ENCODE results near the gene EIF1AD.
"Not testable (repeated sequence)": the region's sequence is repeated elsewhere in the genome, so short reads cannot be mapped to it uniquely, and the experiment has no call there.

EIF1AD gene

DNA sequence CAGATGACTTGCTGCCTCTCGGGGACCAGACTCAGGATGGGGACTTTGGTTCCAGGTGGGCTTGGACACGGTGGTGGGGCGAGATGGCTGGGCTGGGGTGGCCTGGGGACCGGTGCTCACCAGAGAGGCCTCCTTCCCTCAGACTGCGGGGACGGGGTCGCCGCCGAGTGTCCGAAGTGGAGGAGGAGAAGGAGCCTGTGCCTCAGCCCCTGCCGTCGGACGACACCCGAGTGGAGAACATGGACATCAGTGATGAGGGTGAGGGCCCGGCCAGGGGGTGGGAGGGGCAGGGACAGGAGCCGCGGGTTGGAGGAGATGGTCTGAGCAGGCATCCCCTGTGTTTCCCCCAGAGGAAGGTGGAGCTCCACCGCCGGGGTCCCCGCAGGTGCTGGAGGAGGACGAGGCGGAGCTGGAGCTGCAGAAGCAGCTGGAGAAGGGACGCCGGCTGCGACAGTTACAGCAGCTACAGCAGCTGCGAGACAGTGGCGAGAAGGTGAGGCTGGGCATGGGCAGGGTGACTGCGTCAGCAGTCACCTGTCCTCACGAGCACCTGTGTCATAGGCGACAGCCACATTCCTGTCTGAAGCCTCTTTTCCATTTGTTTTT, 34.5 kb downstream of the EIF1AD start:
- DNase-seq: no peak

DNA sequence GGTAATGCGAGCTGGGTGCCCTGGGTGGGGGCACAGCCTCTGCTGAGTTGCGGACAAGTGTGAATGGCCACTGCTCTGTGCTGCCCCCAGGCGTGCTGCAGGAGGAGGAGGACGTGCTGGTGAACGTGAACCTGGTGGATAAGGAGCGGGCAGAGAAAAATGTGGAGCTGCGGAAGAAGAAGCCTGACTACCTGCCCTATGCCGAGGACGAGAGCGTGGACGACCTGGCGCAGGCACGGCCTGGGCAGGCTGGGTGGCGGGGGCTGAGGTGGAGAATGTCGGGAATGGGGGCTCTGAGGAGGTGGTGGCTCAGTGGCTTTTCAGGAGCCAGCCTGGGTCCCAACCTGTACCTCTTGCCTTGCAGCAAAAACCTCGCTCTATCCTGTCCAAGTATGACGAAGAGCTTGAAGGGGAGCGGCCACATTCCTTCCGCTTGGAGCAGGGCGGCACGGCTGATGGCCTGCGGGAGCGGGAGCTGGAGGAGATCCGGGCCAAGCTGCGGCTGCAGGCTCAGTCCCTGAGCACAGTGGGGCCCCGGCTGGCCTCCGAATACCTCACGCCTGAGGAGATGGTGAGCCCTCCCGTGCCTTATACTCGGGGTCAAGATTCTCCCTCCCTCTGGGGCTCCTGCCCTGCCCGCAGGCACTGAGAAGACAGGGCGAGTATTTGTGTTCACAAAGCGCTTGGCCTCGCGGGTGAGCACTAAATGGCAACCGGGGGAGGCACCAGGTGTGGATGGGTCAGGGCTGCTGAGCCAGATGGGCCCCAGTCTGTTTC, 35.8 kb downstream of the EIF1AD start:
- no peak for DNase-seq

DNA sequence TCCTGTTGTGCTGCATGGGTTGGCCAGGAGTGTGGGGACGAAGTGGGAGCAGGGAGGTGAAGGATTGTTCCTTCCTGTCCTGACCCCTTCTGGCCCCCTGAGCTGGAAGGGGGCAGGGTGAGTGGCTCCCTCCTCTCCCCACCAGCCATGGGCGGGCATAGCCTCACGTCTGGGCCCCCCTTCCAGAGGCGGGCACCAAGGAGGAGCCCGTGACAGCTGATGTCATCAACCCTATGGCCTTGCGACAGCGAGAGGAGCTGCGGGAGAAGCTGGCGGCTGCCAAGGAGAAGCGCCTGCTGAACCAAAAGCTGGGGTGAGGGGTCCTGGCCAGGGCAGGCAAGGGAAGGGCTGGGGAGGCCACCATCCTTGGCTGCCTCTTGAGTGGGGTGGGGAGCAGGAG, 37.1 kb downstream of the EIF1AD start:
- no peak for DNase-seq

DNA sequence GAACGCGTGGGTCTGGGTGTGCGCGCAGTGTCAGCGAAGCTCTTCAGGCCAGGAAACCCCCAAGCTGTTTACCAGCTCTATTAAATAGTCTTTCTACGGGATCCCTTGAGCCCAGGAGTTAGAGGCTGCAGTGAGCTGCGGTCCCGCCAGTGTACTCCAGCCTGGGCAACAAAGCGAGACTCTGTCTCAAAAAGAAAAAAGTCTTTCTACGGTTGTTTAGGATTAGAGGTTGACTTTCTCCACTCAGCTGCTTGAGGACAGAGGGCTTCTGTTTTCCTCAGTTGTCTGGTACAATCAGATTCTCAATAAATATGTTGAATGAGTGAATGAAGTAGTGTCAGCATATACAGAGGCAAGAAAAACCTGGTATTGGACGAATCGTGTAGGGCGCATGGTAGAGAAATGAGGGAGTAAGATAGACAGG, 39.8 kb downstream of the EIF1AD start:
- no peak for DNase-seq

DNA sequence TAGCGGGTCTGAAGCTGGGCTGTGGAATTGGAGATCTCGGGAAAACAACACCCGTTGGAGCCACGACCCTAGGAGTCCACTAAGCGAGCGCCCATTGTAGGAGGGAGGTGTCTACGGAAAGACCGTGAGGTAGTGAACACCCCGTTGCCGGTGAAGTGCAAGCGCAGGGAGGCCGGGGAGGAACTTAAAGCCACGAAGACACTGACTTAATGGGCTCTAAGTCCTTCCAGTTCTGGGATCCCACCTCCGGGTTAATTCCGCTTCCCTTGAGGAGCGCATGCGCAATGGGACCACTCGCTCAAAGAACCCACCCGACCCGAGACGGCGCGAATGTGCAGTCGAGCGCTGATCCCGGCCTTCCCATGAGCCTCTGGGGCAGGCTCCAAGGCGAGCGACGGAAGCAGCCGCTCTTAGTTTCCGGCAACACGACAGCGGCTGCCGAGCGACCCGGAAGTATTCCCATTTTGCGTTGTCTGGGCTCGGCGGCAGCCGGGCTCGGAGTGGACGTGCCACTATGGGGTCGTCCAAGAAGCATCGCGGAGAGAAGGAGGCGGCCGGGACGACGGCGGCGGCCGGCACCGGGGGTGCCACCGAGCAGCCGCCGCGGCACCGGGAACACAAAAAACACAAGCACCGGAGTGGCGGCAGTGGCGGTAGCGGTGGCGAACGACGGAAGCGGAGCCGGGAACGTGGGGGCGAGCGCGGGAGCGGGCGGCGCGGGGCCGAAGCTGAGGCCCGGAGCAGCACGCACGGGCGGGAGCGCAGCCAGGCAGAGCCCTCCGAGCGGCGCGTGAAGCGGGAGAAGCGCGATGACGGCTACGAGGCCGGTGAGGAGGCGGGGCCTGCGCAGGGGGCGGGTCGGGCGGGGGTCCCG, 40.5 kb downstream of the EIF1AD start, which contains the start of gene SART1:
Gene SART1 (plus strand): TSS at position 468 of the 874 bp plus-strand sequence. CDS start 47 bp downstream, at position 515.
- DNase-seq: peak; percentile 100

DNA sequence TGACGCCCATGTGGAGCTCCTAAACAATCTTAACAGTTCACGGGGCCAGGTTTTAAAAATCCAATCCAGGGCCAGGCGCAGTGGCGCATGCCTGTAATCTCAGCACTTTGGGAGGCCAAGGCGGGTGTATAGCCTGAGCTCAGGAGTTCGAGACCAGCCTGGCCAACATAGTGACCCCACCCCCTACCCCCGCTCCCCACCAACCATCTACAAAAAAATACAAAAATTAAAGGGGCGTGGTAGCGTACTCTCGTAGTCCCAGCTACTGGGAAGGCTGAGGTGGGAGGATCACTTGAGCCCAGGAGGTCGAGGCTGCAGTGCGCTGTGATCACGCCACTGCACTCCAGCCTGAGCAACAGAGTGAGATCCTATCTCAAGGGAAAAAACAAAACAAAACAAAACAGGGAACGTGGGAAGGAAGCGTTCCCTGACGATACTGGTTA, 41.1 kb downstream of the EIF1AD start:
- peak; percentile 19 for DNase-seq

DNA sequence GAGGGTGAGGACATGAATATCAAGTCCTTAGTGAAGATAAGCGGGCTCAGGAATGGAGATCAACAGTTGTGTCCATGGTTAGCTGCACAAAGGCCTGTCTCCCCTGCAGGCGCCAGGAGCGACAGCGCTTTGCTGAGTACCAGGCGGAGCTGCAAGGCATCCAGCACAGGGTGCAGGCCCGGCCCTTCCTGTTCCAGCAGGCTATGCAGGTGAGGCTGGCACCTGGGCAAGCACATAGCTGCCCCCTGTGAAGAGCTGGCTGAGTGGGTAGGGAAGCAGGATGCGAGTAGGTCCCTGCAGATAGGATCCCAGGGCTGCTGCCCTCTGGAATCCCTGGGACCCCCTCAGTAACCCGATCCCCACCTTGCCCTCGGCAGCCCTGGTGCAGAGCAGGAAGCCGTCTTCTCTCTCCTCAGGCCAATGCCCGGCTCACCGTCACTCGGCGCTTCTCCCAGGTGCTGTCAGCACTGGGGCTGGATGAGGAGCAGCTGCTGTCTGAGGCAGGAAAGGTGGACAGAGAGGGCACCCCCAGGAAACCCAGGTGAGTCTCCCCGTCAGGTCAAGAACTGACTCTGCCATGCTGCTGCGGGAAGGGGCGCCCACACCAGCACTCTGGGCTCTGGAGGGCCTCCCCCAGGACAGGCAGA, 43.1 kb downstream of the EIF1AD start:
- DNase-seq: no peak

DNA sequence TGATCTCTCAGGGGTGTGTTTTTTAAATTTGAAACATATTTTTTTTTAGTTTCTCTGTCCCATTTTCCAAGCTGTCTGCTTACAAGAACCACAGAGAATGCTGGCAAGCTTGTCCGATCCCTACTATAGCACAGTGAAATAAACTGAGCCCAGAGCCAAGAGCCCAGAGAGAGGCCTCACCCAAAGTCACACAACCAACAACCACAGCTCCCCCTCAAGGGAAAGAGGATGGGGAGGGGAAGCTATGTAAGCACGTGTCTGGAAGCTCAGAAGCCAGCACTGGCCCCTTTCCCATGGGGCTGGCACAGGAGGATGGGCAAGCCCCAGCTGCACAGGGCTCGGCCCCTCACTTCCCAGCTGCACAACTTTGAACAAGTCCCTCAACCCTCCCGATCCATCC, 43.7 kb downstream of the EIF1AD start:
- DNase-seq: no peak

DNA sequence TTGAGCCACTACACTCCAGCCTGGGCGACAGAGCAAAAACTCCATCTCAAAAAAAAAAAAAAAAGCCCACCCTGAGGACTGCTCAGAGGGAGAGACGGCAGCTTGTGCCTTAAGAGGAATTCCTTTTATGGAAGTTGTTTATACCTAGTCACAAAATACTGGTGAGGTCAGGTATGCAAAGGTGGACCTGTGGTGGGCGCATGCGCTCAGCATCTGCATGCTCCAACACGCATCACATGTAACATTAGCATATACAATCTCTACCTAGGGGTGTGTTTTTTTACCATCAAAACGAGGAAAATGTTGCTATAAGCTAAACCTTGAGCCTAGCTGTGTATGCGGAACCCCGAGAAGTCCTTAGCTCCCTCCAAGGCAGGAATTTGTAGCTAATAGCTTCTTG, 47.2 kb downstream of the EIF1AD start:
- no peak for DNase-seq

DNA sequence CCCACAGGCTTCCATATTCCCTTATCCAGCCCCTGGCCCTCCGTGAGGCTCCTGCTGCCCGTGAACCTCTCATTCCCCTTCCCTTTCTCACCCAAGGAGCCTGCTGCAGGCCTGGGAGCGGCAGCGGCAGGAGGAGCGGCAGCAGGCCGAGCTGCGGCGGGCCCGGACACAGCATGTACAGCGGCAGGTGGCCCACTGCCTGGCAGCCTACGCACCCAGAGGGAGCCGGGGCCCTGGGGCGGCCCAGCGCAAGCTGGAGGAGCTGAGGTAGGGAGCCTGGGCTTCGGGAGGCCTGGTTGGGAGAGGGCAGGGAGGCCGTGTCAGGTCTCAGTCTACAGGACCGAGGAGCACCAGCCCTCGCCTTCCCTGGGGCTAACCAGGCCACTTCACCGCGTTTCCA, 48.5 kb downstream of the EIF1AD start:
- no peak for DNase-seq

DNA sequence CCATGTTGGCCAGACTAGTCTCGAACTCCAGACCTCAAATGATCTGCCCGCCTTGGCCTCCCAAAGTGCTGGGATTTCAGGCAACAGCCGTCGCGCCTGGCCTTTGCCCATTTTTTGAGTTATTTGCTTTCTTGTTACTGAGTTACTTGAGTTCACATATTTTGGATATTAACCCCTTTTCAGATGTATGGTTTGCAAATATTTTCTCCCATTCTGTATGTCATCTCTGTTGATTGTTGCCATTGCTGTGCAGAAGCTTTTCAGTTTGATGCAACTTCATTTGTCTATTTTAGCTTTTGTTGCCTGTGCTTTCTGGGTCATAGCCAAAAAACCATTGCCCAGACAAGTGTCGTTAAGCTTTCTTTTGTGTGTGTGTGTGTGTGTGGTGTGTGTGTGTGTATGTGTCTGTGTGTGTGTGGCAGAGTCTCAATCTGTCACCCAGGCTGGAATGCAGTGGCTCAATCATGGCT, 49.9 kb downstream of the EIF1AD start:
- DNase-seq: no peak

DNA sequence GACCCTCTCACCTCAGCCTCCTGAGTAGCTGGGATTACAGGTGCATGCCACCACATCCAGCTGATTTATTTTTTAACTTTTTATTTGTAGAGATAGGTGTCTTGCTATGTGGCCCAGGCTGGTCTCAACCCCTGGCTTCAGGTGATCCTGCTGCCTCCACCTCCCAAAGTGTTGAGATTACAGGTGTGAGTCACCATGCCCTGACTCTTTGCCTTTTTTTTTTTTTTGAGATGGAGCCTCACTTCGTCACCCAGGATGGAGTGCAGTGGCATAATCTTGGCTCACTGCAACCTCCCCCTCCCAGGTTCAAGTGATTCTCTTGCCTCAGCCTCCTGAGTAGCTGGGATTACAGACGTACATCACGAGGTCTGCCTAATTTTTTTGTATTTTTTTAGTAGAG, 50.3 kb downstream of the EIF1AD start:
- not testable (repeated sequence) for DNase-seq

DNA sequence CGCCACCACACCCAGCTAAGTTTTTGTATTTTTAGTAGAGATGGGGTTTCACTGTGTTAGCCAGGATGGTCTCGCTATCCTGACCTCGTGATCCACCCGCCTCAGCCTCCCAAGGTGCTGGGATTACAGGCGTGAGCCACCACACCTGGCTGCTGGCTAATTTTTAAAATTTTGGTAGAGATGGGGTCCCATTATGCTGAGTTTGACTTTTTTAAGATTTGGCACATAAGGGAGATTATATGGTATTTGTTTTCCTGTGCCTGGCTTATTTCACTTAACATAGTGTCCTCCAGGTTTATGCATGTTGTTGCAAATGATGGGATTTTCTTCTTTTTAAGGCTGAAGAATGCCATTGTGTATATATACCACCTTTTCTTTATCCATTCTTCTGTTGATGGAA, 51.2 kb downstream of the EIF1AD start:
- DNase-seq: not testable (repeated sequence)

DNA sequence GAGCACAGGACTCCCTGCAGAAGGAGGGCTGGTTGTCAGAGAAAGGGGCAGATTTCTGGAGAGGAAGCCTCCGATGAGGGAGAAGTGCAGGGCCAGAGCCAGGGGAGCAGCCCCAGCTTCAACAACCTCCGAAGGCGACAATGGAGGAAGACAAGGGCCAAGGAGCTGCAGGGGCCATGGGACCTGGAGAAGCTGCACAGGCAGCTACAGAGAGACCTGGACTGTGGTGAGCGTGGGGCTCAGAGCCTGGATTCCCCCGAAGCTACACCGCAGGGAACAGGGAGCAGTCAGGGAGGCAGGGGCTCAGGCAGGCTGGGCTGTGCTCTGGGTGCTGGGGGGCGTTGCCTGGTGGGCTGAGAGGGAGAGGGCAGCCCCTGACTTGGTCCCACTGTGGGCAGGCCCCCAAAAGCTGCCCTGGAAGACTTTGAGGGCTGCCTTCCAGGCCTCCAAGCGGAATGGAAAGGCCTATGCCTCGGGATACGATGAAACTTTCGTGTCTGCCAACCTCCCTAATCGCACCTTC, 54.3 kb downstream of the EIF1AD start:
- DNase-seq: no peak

DNA sequence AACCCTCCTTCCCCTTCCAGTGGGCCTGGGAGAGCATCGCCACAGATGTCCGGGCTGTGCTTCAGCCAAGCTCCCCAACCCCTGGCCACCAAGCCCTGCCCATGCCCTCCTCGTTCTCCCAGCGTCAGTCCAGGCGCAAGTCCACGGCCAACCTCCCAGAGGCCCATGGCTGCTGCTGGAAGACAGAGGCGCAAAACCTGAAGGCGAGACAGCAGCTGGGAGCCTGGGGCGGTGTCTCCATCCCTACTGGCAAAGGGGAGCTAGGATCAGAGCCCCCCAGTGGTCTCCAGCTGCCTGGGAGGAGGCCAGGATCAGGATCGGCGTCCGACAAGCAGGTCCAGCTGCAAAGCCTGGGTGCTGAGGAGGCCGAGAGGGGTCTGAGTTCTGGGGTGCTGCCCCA, 54.8 kb downstream of the EIF1AD start:
- DNase-seq: no peak

DNA sequence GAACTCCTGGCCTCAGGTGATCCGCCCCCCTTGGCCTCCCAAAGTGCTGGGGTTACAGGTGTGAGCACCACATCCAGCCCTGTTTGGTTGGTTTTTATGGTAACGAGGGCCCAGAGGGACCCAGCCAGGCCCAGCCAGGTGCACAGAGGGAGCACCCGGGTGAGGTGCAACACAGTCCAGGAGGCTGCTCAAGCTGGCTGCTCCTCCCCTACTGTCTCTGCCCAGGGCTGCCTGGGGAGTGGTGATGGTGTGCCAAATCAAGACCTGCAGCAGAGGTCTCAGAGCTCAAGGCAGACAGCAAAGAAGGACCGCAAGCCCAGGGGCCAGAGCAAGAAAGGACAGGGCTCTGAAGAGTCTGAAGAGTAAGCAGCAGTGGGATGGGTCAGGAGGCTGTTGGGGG, 55.3 kb downstream of the EIF1AD start:
- no peak for DNase-seq
